ENCODE measurements around the gene SPATA6L. TPM values are rescaled to one million over a fixed set of nuclear protein-coding genes. Genes with fewer than 3 reads are reported as not detected.

The SPATA6L gene
- total and polyA plus RNA-seq, 2 experiments from 2014 or later, result 0.65 to 0.69 TPM

DNA sequence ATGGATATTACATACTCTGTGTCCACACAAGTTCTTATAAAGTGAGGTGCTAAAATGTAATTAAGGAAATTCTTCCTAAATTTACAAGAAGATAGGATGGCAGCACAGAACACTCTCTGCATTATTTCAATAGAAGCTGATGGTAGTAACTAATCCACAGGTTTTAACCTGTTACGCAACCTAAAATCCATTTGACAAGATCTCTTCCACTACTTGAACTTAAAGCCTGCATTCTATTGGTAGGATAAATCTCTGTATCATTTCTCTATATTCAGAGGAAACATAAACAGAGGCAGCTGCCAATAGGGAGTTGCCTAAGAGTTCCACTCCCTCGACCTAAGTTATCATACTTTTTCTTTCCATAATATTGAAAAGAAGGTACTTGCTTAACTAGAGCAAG lies 34.7 kb upstream of the SPATA6L start:
- Histone ChIP-seq H3K27me3 (replicated peaks; ENCODE audit: insufficient read depth) (no peaks in the 10 kb centered on the region), H4K20me1 (ENCODE audit: insufficient read depth) (no peaks in the 10 kb centered on the region), H2AFZ (no peak overlapping the region), H3K4me2 (ENCODE audit: unreplicated experiment) (no peak overlapping the region), H3K9me2 (ENCODE audit: insufficient read depth) (no peaks in the 10 kb centered on the region), H3K4me3 (no peak overlapping the region), H3K9me3 (ENCODE audit: low read depth) (no peaks in the 10 kb centered on the region), H3K79me2 (ENCODE audit: insufficient read depth) (peaks cover 32% of the 10 kb centered on the region), H3F3A (ENCODE audit: insufficient read depth) (peaks cover 30% of the 10 kb centered on the region), H3K4me1 (ENCODE audit: insufficient read depth) (peaks cover 15% of the 10 kb centered on the region), H3K36me3 (ENCODE audit: low read depth) (peaks cover 60% of the 10 kb centered on the region), H3K9ac (no peak overlapping the region), H3K27ac (no peak overlapping the region)
- in situ Hi-C loops (cut with MboI), result no loop called here
- WGBS, 2 experiments (ENCODE audit: low coverage in 1 of 2, low lambda C conversion rate in 2 of 2, missing lambda C conversion rate in 2 of 2), result 96 to 100% methylated on average over 2 of the region's 2 CpGs
- TF ChIP-seq EZH2phosphoT487 (IDR thresholded peaks at IDR 0.05; ENCODE audit: insufficient read depth, low read depth) (no peak), EZH2 (IDR thresholded peaks at IDR 0.05; ENCODE audit: insufficient read depth, poor library complexity, severe bottlenecking) (no peak)
- DNase-seq, result no peak

DNA sequence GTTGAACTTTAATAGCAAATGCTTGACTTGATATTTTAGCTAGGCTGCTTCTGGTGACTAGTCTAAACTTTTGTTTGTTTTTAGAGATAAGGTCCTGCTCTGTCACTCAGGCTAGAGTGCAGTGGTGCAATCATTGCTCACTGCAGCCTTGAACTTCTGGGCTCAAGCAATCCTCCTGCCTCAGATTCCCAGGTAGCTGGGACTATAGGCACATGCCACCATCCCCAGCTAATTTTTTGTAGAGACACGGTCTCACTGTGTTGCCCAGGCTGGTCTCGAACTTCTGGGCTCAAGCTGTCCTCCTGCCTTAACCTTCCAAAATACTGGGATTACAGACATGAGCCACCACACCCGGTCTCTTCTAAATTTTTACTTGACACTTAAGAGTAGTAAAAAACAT lies 33.8 kb upstream of the SPATA6L start:
- Histone ChIP-seq H3K4me2 (ENCODE audit: unreplicated experiment) (no peak overlapping the region), H2AFZ (no peak overlapping the region), H3K4me3 (no peak overlapping the region), H3K79me2 (ENCODE audit: insufficient read depth) (peaks cover 40% of the 10 kb centered on the region), H3K9me3 (ENCODE audit: low read depth) (no peaks in the 10 kb centered on the region), H3K27ac (no peak overlapping the region), H3K4me1 (ENCODE audit: insufficient read depth) (peaks cover 15% of the 10 kb centered on the region), H3F3A (ENCODE audit: insufficient read depth) (peaks cover 30% of the 10 kb centered on the region), H3K9me2 (ENCODE audit: insufficient read depth) (no peaks in the 10 kb centered on the region), H4K20me1 (ENCODE audit: insufficient read depth) (no peaks in the 10 kb centered on the region), H3K36me3 (ENCODE audit: low read depth) (peaks cover 52% of the 10 kb centered on the region), H3K27me3 (replicated peaks; ENCODE audit: insufficient read depth) (no peaks in the 10 kb centered on the region), H3K9ac (no peak overlapping the region)
- in situ Hi-C loops (cut with MboI), result no loop called here
- WGBS, 2 experiments (ENCODE audit: low coverage in 1 of 2, low lambda C conversion rate in 2 of 2, missing lambda C conversion rate in 2 of 2), result 97 to 100% methylated on average over 3 of the region's 3 CpGs
- no peak for TF ChIP-seq EZH2phosphoT487 (IDR thresholded peaks at IDR 0.05; ENCODE audit: insufficient read depth, low read depth)
- no peak for TF ChIP-seq EZH2 (IDR thresholded peaks at IDR 0.05; ENCODE audit: insufficient read depth, poor library complexity, severe bottlenecking)
- DNase-seq, result no peak

DNA sequence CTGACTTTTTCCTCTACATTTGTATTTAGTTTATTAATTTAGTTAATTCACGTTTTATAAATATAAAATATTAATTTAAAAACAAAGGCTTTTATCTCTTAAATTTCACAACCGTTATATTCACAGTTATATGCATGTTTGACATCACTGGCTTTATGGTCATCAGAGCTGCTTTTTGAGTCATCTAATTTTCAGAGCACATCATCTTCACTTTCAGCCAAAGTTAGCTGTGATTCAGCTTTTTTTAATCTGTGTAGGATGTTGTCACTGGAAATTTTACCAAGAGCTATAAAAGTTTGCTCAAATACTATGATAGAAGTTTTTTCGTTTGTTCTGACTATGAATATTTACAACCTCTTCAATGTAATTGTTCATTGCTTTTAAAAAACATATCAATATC lies 25.5 kb upstream of the SPATA6L start:
- Histone ChIP-seq H2AFZ (no peak overlapping the region), H3K9me2 (ENCODE audit: insufficient read depth) (no peaks in the 10 kb centered on the region), H3K4me1 (ENCODE audit: insufficient read depth) (peaks cover 34% of the 10 kb centered on the region), H3K4me2 (ENCODE audit: unreplicated experiment) (peak overlapping the region; percentile 53), H3K27ac (peak overlapping the region; percentile 72), H3K27me3 (replicated peaks; ENCODE audit: insufficient read depth) (no peaks in the 10 kb centered on the region), H3K9me3 (ENCODE audit: low read depth) (no peaks in the 10 kb centered on the region), H3K4me3 (no peak overlapping the region), H3F3A (ENCODE audit: insufficient read depth) (peaks cover 45% of the 10 kb centered on the region), H3K9ac (peak overlapping the region; percentile 31; the same call in 1 of the 2 replicates), H3K36me3 (ENCODE audit: low read depth) (peaks cover 19% of the 10 kb centered on the region), H3K79me2 (ENCODE audit: insufficient read depth) (peaks cover 83% of the 10 kb centered on the region), H4K20me1 (ENCODE audit: insufficient read depth) (no peaks in the 10 kb centered on the region)
- DNase-seq, result peak; percentile 95
- 4 to 5% methylated on average over 3 of the region's 3 CpGs for WGBS, 2 experiments (ENCODE audit: low coverage in 1 of 2, low lambda C conversion rate in 2 of 2, missing lambda C conversion rate in 2 of 2)
- TF ChIP-seq EZH2phosphoT487 (IDR thresholded peaks at IDR 0.05; ENCODE audit: insufficient read depth, low read depth), result no peak
- no peak for TF ChIP-seq EZH2 (IDR thresholded peaks at IDR 0.05; ENCODE audit: insufficient read depth, poor library complexity, severe bottlenecking)
- in situ Hi-C loops (cut with MboI), result no loop called here

DNA sequence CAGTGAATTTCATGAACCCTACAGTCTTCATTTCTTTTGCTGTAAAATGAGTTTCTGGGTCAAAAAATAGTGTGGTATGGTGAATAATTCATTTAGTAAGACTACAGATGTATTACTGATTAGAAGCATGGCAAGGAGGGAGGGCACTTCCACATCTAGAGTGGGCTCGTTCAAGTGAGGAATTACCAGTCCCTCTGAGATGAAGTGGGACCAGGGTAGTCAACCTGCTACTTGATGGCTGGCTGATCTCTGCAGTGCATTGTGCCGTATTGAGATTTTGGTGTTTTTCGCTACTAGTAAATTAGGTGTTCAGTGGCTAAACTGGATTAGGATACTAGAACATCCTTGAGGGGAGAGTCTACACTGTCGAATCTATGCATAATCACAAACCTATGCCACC lies 23.9 kb upstream of the SPATA6L start:
- Histone ChIP-seq H3K9me3 (ENCODE audit: low read depth) (no peaks in the 10 kb centered on the region), H3K27ac (peak overlapping the region; percentile 58), H3K4me2 (ENCODE audit: unreplicated experiment) (peak overlapping the region; percentile 42), H3K9me2 (ENCODE audit: insufficient read depth) (no peaks in the 10 kb centered on the region), H3K36me3 (ENCODE audit: low read depth) (peaks cover 34% of the 10 kb centered on the region), H3F3A (ENCODE audit: insufficient read depth) (peaks cover 42% of the 10 kb centered on the region), H3K79me2 (ENCODE audit: insufficient read depth) (peaks cover 83% of the 10 kb centered on the region), H4K20me1 (ENCODE audit: insufficient read depth) (no peaks in the 10 kb centered on the region), H3K27me3 (replicated peaks; ENCODE audit: insufficient read depth) (no peaks in the 10 kb centered on the region), H3K4me3 (no peak overlapping the region), H3K9ac (peak overlapping the region; percentile 10; the same call in 1 of the 2 replicates), H2AFZ (no peak overlapping the region), H3K4me1 (ENCODE audit: insufficient read depth) (peaks cover 34% of the 10 kb centered on the region)
- DNase-seq, result no peak
- in situ Hi-C loops (cut with MboI), result no loop called here
- no peak for TF ChIP-seq EZH2phosphoT487 (IDR thresholded peaks at IDR 0.05; ENCODE audit: insufficient read depth, low read depth)
- no peak for TF ChIP-seq EZH2 (IDR thresholded peaks at IDR 0.05; ENCODE audit: insufficient read depth, poor library complexity, severe bottlenecking)
- 96 to 100% methylated on average over 4 of the region's 4 CpGs for WGBS, 2 experiments (ENCODE audit: low coverage in 1 of 2, low lambda C conversion rate in 2 of 2, missing lambda C conversion rate in 2 of 2)

DNA sequence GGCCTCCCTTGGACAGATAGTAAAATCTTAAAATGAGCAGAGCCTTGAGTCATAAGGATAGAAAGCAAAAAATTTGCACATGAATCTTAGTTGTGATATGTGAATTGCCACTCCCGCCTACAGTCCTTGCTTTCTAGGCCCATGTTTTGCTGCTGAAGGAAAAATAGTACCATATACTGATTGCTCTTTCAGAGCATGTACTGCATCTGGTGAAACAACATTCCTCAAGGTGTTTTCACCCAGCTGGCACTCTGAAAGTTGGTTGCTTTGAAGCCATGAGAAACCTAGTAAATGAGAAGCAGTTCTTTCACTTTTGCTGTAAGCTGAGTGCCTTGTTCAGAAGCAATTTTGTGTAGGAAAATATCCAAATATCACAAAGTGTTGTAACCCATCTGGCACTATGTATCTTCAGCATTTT lies 23.4 kb upstream of the SPATA6L start:
- Histone ChIP-seq H3K9ac (peak overlapping the region; percentile 10; the same call in 1 of the 2 replicates), H3K36me3 (ENCODE audit: low read depth) (peaks cover 37% of the 10 kb centered on the region), H2AFZ (no peak overlapping the region), H3F3A (ENCODE audit: insufficient read depth) (peaks cover 42% of the 10 kb centered on the region), H3K27ac (peak overlapping the region; percentile 58), H3K9me3 (ENCODE audit: low read depth) (no peaks in the 10 kb centered on the region), H3K4me3 (no peak overlapping the region), H4K20me1 (ENCODE audit: insufficient read depth) (no peaks in the 10 kb centered on the region), H3K4me2 (ENCODE audit: unreplicated experiment) (peak overlapping the region; percentile 42), H3K27me3 (replicated peaks; ENCODE audit: insufficient read depth) (no peaks in the 10 kb centered on the region), H3K79me2 (ENCODE audit: insufficient read depth) (peaks cover 83% of the 10 kb centered on the region), H3K9me2 (ENCODE audit: insufficient read depth) (no peaks in the 10 kb centered on the region), H3K4me1 (ENCODE audit: insufficient read depth) (peaks cover 34% of the 10 kb centered on the region)
- DNase-seq, result peak; percentile 74
- TF ChIP-seq EZH2 (IDR thresholded peaks at IDR 0.05; ENCODE audit: insufficient read depth, poor library complexity, severe bottlenecking) (no peak), EZH2phosphoT487 (IDR thresholded peaks at IDR 0.05; ENCODE audit: insufficient read depth, low read depth) (no peak)
- WGBS, 2 experiments (ENCODE audit: low coverage in 1 of 2, low lambda C conversion rate in 2 of 2, missing lambda C conversion rate in 2 of 2), result 45 to 55% methylated on average over 1 of the region's 1 CpG
- in situ Hi-C loops (cut with MboI), result no loop called here
